Adipocyte (in vitro differentiated cells): ENCODE measurements around the gene ARHGAP42.

Experiments
- DNase-seq: peaks from one replicate; pipeline ENCODE4 v3.0.0-alpha.2; 2015; ENCODE audit warnings: low read depth
- H3K27me3 ChIP-seq: replicated peaks from 2 replicates; pipeline ENCODE4 v1.7.0; 2013; ENCODE audit warnings: mild to moderate bottlenecking, low read length, moderate library complexity; ENCODE audit not compliant: control insufficient read depth, insufficient read depth
- H3K36me3 ChIP-seq: 2 replicates; pipeline ENCODE4 v1.7.0; 2013; ENCODE audit warnings: low read length, mild to moderate bottlenecking, moderate library complexity; ENCODE audit not compliant: control insufficient read depth, insufficient read depth, severe bottlenecking
- H3K4me1 ChIP-seq: 2 replicates; pipeline ENCODE4 v1.7.0; 2013; ENCODE audit warnings: mild to moderate bottlenecking, low read length, moderate library complexity; ENCODE audit not compliant: control insufficient read depth, insufficient read depth
- H3K4me3 ChIP-seq: 2 replicates; pipeline ENCODE4 v1.7.0; 2013; ENCODE audit warnings: mild to moderate bottlenecking, low read length, moderate library complexity
- H3K9ac ChIP-seq: 2 replicates; pipeline ENCODE4 v1.7.0; 2013; ENCODE audit warnings: mild to moderate bottlenecking, low read length, moderate library complexity
- H3K9me3 ChIP-seq: 2 replicates; pipeline ENCODE4 v1.7.0; 2013; ENCODE audit warnings: mild to moderate bottlenecking, low read length, moderate library complexity; ENCODE audit not compliant: control insufficient read depth

The ARHGAP42 gene

DNA sequence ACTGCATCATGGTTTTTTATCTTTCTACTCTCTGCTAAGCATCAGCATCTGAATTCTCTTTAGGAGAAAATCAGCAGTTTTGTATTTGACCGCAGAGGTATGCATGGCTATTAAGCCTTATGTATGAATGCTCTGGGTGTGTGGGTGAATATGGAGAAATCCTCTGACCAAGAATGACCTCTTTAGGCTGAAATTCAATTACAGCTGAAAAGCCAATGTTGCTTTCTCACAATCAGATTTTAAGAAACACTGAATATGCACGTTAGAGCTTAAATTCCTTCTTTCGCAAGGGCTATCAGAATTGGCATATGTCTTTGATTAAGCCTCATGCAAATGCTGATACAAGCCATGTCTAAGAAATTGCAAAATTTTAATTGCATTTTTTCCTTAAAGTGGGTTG, 43.2 kb downstream of the ARHGAP42 start:
- Histone ChIP-seq H3K36me3 (no peaks in the 10 kb centered on the region), H3K27me3 (no peaks in the 10 kb centered on the region), H3K4me3 (no peak overlapping the region), H3K4me1 (peaks cover 12% of the 10 kb centered on the region), H3K9ac (no peak overlapping the region), H3K9me3 (no peaks in the 10 kb centered on the region)
- peak; percentile 97 for DNase-seq

- H3K27me3 ChIP-seq, result no peaks in the 10 kb centered on the region
- H3K9ac ChIP-seq, result no peak overlapping the region
- no peaks in the 10 kb centered on the region for H3K36me3 ChIP-seq
- peaks cover 17% of the 10 kb centered on the region for H3K4me1 ChIP-seq
- no peak for DNase-seq
- no peaks in the 10 kb centered on the region for H3K9me3 ChIP-seq
- H3K4me3 ChIP-seq, result no peak overlapping the region
Measured at GRCh38 chr11:100731471-100731870, 44.4 kb downstream of the ARHGAP42 start.

DNA sequence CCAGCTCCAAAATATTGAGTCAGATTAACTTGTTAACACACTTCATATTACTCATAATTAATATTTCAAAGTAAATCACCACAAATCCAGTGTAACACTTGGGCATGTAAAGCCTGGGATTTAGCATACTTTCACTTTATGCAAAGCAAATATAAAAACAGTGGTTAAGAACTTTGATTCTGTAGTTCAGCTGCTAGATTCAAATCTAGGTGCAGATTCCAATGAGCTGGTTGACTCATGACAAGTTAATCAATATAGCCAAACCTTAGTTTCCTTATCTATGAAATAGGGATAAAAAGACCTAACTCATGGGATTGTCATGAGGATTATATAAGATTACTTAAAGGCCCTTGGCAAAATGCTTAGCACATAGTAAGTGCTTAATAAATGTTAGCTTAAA, 45.9 kb downstream of the ARHGAP42 start:
- no peak overlapping the region for H3K9ac ChIP-seq
- peaks cover 17% of the 10 kb centered on the region for H3K4me1 ChIP-seq
- no peak for DNase-seq
- H3K4me3 ChIP-seq, result no peak overlapping the region
- no peaks in the 10 kb centered on the region for H3K27me3 ChIP-seq
- H3K9me3 ChIP-seq, result no peaks in the 10 kb centered on the region
- H3K36me3 ChIP-seq, result no peaks in the 10 kb centered on the region

DNA sequence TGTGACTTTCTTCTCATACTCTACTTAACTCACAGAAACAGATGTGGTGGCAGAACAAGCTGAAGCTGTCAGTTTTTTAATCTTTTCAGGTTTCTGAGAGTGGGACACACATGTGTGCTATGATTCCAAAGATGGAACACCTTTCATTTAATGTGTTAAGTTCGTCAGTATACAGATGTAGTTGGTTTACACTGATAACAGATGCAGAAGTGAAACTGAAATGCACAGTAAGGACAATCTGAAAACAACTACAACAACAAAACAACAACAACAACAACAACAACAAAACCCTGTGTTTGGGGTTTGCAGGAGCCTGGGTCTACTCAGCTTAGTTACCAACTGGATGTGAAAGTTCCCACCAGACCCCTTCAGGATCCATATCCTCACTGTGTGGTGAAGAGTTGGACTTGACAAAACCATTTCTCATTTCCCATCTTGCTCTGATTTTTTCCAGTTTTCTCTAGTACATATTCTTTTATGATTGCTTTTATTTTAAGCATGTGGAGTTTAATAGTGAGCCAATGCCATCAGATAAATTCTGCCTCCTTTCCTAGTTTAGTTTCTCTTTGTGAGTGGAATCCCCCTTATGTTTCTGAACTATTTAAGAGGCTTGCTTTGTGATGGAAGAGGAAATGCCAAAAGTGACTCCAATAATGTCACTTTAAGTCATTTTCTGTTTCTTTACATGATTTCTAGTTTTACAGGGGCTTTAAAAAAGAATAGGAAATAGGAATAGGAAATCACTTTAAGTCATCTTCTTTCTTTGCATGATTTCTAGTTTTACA, 47.8 kb downstream of the ARHGAP42 start:
- Histone ChIP-seq H3K9ac (no peak overlapping the region), H3K36me3 (no peaks in the 10 kb centered on the region), H3K4me1 (peaks cover 32% of the 10 kb centered on the region), H3K9me3 (no peaks in the 10 kb centered on the region), H3K4me3 (no peak overlapping the region), H3K27me3 (no peaks in the 10 kb centered on the region)
- DNase-seq, result no peak

DNA sequence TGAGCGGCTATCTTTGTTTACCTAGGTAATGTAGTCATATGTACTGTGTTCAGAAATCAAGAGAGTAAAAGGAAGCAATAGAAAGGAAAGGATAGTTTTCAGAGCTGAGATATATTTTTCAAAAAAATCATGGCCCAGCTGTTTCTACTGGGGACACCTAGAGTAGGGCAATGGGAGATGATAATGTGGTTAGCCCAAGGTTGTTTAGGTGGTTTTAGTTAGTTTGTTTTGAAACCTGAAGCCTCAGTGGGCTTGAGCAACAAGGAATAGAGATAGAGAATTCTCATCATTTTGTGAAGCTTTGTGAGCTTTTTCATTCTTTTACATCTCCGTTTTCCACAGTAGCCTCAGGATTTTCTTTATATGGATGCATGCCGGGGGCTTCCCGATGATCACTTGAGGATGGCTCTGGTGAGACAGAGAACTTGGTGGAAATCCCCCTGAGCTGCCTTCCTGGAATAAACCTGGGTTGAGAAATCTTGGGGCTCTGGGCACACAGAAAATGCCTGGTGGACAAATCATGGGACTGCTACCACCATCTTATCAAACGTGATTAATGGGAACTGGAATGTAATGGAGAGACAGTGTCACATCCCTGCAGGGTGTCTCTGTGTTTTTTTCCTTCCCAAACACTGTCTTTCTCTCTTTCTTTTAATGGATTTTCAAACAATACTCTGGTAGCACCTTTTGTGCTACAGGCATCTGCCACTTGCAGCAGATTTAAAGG, 49.0 kb downstream of the ARHGAP42 start:
- no peaks in the 10 kb centered on the region for H3K9me3 ChIP-seq
- no peak overlapping the region for H3K9ac ChIP-seq
- no peak overlapping the region for H3K4me3 ChIP-seq
- peak; percentile 15 for DNase-seq
- no peaks in the 10 kb centered on the region for H3K36me3 ChIP-seq
- peaks cover 30% of the 10 kb centered on the region for H3K4me1 ChIP-seq
- no peaks in the 10 kb centered on the region for H3K27me3 ChIP-seq

DNA sequence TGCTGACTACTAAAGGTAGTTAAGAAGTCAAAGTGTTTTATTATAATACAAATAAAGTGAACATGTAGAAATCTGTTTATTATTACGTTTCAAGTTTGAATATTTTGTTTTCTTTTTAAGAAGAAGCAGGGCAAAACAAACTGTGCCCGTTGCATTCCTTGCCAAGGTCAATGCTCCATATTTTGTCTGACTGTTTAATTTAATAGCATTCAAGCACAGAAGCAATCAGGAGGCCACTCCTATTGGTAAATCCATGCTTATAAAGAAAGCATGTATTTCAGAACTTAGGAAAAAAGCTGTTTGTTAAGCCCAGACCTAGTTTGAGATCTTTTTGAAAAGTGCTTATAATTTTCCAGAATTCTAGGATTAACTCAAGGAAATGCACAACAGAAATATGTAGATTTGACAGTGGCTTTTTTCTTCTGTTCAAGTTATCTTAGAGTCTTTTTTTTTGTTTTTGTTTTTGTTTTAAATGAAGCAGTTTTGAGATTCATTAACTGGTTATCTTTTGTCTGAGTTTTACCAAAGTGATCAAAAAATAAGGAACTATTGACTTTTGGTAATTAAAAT, 51.7 kb downstream of the ARHGAP42 start:
- Histone ChIP-seq H3K9me3 (no peaks in the 10 kb centered on the region), H3K36me3 (no peaks in the 10 kb centered on the region), H3K27me3 (no peaks in the 10 kb centered on the region), H3K9ac (no peak overlapping the region), H3K4me1 (peaks cover 30% of the 10 kb centered on the region), H3K4me3 (no peak overlapping the region)
- peak; percentile 53 for DNase-seq

DNA sequence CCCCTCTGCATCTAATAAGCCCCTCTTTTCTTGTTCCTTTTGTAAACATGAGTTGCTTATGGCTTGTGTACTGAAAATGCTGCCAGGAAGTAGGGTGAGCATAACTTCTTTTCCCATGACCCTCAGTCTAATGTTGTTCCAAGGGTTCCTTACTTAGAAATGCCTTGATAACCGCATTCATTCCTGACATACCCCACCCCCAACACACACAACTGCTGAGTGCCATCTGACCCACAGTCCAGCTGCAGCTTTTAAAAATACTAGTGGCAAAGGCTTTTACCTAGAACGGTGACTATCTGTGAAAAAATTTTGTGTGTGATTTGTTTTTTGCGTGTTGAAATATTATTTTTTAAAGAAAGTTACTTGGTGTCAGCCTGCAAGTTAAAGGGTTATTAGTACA, 52.6 kb downstream of the ARHGAP42 start:
- Histone ChIP-seq H3K27me3 (no peaks in the 10 kb centered on the region), H3K4me3 (peak overlapping the region; percentile 12), H3K4me1 (peaks cover 30% of the 10 kb centered on the region), H3K9me3 (no peaks in the 10 kb centered on the region), H3K9ac (peak overlapping the region; percentile 6), H3K36me3 (no peaks in the 10 kb centered on the region)
- DNase-seq, result peak; percentile 86

DNA sequence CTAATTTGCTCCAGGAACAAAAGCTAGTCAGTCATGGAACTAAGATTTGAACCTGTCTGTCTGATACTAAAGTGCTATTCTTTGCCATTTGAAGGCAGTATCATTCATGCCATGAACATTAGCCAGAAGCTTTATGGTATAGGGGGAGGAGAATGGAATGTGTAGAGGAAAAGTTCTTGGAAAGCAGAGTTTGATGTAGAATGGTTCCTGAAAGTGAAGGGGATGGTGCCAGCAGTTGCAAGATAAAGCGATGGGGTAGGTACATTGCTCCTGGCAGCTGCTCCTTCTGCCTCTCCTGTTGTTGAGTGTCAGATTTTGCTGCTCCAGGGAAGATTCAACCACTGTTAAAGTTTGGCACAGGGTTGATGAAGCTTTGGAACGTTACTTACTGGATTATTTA, 53.4 kb downstream of the ARHGAP42 start:
- H3K4me3 ChIP-seq, result peak overlapping the region; percentile 12
- DNase-seq, result peak; percentile 36
- peaks cover 30% of the 10 kb centered on the region for H3K4me1 ChIP-seq
- no peaks in the 10 kb centered on the region for H3K27me3 ChIP-seq
- H3K9ac ChIP-seq, result no peak overlapping the region
- H3K9me3 ChIP-seq, result no peaks in the 10 kb centered on the region
- H3K36me3 ChIP-seq, result no peaks in the 10 kb centered on the region

- peaks cover 24% of the 10 kb centered on the region for H3K4me1 ChIP-seq
- H3K9ac ChIP-seq, result no peak overlapping the region
- H3K9me3 ChIP-seq, result no peaks in the 10 kb centered on the region
- H3K36me3 ChIP-seq, result no peaks in the 10 kb centered on the region
- H3K27me3 ChIP-seq, result no peaks in the 10 kb centered on the region
- DNase-seq, result no peak
- no peak overlapping the region for H3K4me3 ChIP-seq
Measured at GRCh38 chr11:100741866-100742625, 55.0 kb downstream of the ARHGAP42 start.

GRCh38 chr11:100746448-100746847, 59.4 kb downstream of the ARHGAP42 start:
- Histone ChIP-seq H3K4me3 (no peak overlapping the region), H3K9ac (no peak overlapping the region), H3K9me3 (peaks cover 5% of the 10 kb centered on the region), H3K36me3 (no peaks in the 10 kb centered on the region), H3K4me1 (no peaks in the 10 kb centered on the region), H3K27me3 (no peaks in the 10 kb centered on the region)
- no peak for DNase-seq

- Histone ChIP-seq H3K36me3 (no peaks in the 10 kb centered on the region), H3K4me1 (no peaks in the 10 kb centered on the region), H3K4me3 (no peak overlapping the region), H3K9me3 (peaks cover 5% of the 10 kb centered on the region), H3K27me3 (no peaks in the 10 kb centered on the region), H3K9ac (no peak overlapping the region)
- DNase-seq, result no peak
Measured at GRCh38 chr11:100748153-100748552, 61.1 kb downstream of the ARHGAP42 start.
